ENCODE results near the gene DMRTB1.

Gene DMRTB1

DNA sequence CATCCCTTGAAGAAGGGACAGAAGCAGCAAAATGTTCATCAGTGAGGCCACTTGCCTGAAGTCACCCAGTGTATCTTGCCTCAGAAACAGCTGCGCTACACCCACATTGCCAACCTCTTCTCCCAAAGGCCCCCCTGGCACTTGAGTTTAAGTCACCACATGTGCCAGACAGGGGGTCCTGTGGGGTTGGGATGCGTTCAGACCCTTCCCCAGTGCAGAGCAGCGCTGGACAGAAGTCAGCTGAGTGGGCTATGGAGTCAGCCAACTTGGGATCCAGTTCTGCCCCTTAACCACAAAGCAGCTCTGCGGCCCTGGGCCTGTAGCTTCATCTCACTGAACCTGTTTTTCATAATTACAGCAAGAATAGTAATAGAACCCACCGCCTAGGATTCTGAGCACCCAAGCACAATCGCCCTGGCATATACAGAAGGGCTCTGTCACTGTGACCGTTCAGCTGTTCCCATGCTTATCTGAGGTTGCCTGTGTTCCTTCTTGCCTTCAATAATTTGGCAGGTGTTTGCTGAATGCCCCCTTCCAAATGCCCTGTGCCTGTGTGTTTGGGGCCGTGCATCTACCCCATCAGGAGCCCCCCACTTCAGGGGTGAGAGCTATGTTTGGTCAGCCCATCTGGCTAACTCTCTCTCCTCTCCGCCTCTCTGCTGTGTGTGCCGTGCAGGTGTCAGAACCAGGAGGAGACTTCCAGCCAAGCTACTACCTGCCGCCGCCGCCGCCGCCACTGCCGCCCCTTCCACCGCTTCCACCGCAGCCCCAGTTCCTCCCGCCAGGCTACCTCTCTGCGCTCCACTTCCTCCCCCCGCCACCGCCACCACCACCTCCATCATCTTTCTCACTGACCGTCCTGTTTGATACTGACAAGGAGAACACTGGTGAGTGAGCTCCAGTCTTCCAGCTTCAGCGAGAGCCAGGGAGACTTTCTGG lies 5.0 kb downstream of the DMRTB1 start:
- DNase-seq (ENCODE audit: low read depth in 2 of 2): no peak

DNA sequence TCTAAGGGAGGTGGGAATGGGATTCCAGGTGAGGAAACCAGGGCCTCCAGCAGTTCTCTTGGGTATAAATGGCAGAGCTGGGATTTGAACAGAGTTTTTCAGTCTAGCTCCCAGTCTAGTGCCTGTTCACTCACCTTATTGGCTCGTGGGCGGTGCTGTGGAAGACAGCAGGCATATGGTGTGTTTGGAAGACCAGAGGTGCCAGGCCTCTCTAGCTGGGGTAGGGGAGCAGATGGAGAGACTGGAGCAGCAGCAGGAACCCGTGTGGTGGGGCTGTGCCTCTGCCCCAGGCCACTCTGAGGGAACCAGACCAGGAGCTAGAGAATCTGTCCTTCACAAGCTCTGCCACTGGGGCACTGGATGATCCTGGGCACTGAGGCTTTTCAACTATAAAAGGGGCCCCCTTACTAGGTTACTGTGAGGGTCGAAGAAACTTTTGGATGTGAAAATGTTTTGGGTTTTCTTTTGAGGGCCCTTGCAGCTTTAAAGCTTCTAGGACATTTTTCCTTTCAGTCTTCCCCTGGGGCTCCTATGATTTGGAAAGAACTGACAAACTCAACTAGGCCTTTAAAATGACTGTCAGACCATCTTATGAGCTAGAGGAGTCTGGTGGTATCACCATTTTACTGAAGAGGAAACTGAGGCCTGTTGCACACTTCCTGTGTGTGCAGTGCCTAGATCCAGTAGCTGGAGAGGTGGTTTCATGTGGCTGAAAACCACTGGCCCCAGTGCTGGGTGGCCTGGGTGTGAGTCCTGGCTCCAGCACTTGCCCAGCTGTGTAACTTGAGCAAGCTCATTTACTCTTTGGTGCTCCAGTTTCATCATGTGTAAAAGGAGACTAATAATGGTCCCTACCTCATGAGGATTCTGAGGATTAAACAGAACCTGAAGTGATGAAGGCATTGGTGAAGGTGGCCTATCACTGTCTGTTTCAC lies 6.1 kb downstream of the DMRTB1 start:
- no peak for DNase-seq (ENCODE audit: low read depth in 2 of 2)

DNA sequence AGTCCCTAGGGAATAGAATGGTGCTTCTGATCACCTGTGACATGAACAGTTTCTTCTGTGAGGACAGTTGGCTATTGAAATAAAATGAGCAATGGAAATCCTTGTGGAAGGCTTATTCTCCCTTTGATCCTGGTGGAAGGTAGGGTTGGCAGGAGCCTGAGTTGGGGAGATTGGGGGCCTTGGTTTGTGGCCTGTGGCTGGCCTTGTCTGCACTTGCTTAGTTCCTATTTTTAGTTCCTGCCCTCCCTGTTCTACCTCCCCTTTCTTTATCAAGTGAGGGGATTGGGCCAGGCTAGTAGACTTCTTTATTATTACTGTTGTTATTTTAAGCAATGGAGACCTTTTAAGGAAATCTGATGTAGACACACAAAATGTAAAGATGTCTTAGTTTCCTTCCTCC lies 8.2 kb downstream of the DMRTB1 start:
- DNase-seq (ENCODE audit: low read depth in 2 of 2): no peak

DNA sequence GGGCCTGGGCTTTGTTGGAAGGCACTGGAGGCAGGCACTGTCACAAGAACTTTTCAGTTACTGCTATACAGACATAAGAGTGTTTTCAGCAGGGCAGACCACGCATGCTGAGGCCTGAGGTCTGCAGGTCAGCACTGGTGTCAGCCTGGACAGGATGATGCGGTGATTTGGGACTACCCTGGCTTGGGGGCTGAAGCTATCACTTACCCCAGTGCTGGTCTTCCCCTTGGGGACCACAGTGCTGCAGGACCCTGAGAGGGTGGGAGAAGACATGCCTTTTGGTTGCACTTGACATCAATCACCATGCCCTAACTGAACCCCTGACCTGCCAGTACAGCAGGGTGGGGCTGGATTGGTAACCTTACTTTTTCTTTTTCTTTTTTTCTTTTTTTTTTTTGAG lies 9.2 kb downstream of the DMRTB1 start:
- no peak for DNase-seq (ENCODE audit: low read depth in 2 of 2)

DNA sequence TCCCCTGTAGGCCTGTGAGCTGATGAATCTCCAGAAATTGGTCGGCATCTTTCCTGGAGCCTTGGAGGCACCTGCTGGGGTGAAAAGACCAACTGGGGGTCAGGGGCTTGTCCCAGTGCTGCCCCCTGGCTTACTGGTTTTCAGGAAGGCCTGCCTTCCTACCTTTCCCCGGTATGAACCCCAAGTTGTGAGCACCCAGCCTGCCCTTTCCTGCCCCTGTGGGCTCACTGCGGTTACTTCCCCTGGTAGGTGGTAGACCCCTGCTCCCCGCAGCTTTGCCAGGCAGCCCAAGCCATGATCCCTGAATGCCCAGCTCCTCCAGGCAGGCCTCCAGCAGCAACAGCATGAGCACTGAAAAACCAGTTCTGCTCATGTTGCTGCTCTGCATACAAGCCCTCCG lies 10.2 kb downstream of the DMRTB1 start:
- DNase-seq (ENCODE audit: low read depth in 2 of 2): no peak

DNA sequence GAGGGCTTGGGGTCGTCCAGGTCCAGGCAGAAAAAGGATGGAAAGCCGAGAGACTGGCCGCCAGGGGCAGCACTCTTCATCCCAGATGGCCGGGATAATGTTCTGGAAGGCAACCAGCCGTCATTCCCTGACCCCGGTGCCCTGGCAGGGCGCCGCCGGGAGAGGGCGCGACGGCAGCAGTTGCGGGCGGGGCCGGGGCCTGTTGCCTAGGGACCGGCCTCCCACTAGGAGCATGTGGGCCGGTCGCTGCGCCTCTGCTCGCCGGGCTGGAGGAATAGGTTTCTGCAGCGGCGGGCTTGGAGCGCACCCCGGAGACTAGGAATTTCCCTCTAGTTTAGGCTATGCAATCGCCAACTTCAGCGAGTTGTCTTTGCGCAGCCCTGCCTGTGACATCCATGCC lies 11.0 kb downstream of the DMRTB1 start:
- no peak for DNase-seq (ENCODE audit: low read depth in 2 of 2)

DNA sequence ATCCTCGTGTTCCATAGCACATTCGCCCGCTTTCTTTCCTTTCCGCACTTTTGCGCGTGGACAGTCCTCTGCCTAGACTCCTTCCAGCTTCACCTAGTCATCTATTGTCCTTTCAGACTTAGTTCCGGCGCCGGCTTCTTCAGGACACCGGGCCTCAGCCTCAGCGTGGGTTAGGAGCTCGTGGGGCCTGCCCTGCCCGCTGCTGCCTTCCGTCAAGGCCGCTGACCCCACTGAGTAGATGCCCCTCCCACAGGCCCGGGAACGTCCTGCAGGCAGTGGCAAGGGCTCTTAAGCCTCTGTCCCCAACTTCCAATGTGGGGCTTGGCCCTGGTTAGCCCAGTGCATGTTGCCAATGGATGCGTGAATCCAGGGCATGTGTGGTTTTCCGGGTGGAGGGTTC lies 11.4 kb downstream of the DMRTB1 start:
- DNase-seq (ENCODE audit: low read depth in 2 of 2): no peak

DNA sequence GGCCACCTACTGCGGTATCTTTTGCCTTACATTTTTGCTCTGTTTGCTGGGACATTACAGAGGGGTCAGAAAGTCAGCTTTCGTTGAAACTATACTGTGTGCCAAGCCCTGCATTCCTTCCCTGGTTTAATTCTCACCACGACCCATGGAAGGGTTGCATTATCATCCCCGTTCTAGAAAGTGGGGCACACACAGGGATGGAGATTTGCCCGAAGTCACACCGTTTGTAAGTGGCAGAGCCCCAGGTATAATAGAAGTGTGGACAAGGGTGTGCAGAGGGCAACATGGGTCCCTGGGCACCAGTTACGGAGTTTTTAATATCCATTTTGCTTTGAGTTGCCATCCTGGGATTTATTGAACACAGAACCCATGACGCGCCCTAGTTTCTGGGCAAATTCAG lies 11.8 kb downstream of the DMRTB1 start:
- no peak for DNase-seq (ENCODE audit: low read depth in 2 of 2)

DNA sequence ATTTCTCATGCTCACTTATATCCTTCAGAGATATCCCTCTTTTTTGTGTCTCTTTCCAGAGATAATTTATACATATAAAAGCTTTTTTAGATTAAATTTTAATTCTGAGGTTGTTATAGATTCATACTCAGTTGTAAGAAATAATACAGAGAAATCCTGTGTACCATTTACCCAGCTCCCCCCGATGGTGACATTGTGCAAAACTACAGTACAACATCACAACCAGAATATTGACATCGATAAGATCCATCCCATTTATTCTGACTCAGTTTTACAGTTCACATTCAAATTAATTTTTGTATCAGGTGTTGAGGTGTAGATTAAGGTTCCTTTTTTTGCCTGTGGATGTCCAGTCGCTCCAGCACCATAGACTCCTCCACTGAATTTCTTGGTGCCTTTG lies 14.3 kb downstream of the DMRTB1 start:
- no peak for DNase-seq (ENCODE audit: low read depth in 2 of 2)

DNA sequence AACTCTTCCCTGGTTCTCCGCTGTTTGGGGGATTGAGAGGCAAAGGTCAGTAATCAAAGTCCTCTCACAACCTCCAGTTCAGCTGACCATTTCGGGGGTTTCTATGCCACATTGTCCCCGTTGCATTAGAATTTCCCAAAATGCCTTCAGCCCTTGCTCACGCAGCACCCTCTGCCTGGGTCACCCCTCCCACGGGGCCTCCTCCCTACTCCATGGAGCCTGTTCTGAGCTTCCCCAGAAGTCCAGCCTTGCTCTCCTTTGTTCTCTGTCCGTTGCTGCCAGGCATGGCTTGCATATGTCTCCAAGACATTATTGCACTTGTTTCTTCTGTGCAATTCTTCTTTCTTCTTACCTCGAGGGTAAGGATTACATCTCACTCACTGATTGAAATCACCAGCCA lies 16.5 kb downstream of the DMRTB1 start:
- no peak for DNase-seq (ENCODE audit: low read depth in 2 of 2)

DNA sequence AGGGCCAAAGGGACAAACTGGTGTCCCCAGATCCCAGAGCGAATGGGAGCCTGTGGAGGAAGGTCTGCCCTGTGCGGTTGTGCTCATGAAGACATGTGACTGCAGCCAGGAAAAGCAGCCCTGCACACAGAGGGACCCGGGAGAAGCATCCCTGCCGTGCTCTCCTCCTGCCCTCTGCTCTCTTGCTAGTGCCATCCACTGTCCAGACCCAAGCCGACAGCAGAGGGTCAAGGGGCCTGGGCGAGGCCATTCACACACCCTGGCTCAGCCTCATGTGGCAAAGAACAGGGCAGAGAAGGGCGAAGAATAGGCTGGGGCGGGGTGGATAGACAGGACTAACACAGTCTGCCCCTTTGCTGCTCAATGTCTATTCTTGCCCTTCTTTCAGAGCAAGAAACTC lies 17.4 kb downstream of the DMRTB1 start:
- no peak for DNase-seq (ENCODE audit: low read depth in 2 of 2)

DNA sequence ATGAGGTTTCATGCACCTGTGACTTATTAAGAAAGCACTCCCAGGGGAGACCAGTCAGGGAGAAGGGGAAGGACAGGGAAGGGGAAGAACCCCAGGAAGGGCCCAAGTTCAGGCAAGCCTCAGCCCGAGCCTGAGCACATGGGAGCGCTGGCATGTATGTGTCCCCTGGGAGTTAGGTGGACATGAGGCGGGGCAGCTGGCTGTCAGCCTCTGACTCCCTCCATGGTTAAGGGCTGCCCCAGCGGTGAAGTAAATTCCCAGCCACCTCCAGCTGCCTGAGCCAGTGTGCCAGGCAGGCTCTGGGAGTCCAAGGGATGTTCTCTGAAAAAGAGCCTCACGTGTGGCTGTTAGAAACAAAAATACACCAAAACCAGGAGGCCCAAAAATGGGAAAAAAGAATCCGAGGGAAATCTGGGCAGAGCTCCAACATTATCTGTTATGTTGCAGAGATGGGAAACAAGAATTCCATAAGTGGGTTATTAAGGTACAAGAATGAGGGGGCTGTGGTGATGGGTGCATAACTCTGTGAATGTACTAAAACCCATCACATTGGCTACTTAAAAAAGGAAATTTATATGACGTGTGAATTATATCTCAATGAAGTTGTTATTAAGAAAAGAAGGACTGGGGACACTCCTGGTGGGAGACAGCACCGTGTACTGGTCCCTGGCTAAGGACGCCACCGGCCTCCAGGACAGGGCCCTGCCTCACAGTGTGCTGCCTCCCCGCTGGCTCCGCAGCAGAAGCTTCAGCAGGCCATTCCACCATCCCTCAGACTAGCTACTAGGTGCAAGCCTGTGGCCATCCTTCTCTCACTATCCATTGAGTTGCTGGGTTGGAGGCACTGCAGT lies 18.7 kb downstream of the DMRTB1 start:
- no peak for DNase-seq (ENCODE audit: low read depth in 2 of 2)

DNA sequence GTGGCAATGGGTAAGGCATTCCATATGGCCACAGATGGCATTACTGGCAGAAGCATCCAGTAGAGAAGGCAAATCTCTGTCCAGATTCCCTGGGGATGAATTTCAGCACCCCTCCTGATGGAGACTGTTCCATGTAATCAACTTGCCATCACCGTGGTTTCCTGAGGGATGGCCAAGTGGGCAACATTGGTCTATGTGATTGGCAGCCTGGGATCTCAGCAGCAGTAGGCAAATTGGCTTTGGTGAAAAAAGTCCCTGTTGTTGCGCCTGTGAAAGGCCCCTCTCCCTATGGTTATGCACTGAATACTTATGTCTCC lies 19.3 kb downstream of the DMRTB1 start:
- DNase-seq (ENCODE audit: low read depth in 2 of 2): no peak

DNA sequence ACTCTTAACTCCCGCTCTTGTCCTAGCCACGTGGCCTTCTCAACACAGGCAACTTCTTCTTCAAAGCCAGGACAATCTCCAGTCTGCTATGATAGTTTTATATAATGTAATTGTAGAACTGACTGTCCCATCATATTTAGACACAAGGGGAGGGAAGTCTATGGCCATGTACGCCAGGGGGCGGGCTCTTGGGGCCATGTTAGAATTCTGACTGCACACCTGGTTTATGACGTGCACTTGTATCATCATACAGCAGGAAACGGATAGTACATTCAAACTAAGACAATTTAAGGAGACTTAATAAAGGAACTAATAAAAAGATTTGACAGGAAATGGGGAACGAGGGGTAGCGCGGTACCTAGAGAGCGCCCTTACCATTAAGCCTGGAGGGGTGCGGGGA lies 21.5 kb downstream of the DMRTB1 start:
- DNase-seq (ENCODE audit: low read depth in 2 of 2): no peak

DNA sequence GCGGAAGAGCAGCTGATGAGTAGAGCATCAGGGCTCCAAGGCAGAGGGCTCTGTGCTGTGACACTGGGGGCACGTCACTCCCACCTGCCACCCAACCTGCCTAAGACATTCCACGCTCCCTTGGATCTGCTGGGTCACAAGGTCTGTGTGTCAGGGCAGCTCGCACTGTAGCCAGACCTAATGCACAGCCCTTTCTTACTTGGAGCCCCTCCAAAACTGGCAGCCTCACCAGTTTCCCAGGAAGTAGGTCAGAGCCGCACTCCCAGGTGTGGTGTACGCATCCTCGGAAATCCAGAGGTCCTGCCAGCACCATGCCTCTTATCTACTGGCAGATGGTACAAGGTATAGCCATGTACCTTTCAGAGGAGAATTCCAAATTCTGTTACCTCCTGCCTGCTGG lies 22.3 kb downstream of the DMRTB1 start:
- DNase-seq (ENCODE audit: low read depth in 2 of 2): no peak

DNA sequence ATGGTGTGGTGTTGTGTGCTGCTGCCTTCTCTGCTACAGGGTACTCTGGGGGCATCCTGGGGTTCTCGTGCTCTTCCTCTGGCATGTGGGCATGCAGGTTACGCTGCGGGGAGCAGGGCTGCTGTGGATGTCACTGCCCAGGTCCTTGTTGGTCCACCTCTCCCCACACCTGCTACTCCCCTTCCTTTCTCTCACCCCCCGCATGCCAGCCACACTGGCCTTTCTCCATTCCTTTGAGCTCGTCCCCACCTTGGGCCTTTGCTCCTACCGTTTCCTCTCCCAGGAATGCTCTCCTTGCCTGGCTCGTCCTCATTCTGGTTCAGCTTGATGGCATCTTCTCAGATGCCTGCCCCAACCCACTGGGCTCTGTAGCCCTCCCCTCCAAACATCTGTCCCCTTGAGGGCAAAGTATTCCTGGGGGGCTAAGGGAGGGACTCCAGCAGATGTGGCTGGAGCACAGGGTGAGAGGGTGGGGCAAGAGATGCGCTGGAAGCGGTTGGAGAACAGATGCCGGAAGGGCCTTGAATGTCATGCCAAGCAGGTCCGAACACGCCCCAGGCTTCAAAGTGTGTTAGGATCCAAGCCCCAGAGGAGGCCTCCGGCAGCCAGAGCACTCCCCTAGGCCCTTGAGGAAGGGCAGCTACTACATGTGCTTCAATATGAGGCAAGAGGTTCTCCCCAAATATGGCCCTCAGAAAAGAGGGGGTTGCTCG lies 23.4 kb downstream of the DMRTB1 start:
- DNase-seq (ENCODE audit: low read depth in 2 of 2): no peak

DNA sequence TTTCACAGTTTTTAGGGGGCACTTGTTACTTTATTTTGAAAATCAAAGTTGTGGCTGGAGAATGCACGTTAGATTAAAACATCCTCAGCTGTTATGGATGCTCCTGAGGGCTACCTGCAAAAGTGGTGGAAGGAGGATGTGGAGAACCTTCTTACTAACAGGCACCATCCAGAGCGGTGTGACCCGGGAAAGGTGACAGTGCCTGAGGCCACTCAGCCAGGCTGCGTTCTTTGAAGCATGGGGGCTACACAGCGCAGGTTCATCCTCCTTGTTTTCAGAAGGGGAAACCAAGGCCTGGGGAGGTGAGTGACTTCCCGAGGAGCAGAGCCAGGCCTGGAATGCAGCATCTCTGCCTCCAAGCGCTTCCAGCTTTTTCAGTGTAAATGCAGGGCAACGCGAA lies 24.0 kb downstream of the DMRTB1 start:
- DNase-seq (ENCODE audit: low read depth in 2 of 2): no peak

DNA sequence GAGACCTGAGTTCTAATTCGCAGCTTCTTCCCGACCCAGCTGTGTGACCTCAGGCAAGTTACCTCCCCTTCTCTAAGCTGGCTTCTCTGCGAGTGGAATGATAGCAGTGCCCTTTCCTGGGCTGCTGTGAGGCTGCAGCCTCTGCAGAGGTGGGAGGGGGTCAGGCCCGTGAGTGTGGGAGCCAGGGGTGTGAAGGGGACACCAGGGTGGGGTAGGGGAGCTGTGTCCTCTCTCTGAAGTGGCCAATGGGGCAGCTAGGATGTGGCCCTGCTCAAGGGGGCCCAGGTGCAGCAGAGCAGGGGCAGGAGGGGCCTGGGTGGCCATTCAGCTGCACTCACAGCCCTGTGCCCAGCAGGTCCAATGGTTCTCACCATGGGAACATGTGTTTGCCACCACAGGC lies 24.5 kb downstream of the DMRTB1 start:
- no peak for DNase-seq (ENCODE audit: low read depth in 2 of 2)

DNA sequence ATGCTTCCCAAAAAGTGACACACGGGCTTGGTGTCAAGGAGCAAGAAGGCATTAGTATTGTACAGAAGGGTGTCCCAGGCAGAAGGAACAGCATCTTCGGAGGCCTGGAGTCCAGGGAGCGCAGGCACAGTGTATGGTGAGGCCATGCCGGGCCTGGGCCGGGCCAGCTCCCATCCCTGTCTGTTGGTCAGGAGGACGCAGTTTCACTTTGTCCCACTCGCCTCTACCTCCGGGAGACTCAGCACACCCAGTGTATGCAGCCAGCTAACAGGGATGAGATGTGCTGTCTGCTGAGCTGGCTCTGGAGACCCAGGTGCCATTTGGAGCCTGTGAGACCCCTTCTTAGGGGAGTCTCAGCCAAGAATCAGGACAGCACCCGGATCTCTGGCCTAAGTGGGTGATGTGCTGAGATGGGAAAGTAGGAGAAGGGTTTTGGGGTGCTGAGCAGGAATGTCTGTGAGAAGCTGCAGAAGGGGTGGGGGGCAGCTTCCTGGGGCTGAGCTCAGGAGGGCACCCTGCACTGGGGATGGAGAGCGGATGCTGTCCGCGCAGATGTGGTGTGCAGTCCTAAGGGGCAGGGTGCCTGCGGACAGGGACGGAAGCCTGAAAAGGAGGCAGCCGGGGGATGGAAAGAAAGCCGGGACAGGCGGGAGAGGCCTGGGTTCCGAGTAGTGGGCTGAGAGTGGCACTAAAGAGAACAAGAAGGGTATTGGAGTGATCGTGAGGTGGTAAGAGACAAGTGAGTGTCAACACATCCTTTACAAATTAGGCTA lies 25.7 kb downstream of the DMRTB1 start:
- no peak for DNase-seq (ENCODE audit: low read depth in 2 of 2)

Data from stimulated activated CD8-positive, alpha-beta memory T cell treated with anti-CD3 and anti-CD28 coated beads, Interleukin-7, amount 100 ng/mL, for 4 hours (primary cell).